ENCODE results near the gene PVR. TPM values are rescaled to one million over a fixed set of nuclear protein-coding genes. Genes with fewer than 3 reads are reported as not detected.

PVR gene, protein sequence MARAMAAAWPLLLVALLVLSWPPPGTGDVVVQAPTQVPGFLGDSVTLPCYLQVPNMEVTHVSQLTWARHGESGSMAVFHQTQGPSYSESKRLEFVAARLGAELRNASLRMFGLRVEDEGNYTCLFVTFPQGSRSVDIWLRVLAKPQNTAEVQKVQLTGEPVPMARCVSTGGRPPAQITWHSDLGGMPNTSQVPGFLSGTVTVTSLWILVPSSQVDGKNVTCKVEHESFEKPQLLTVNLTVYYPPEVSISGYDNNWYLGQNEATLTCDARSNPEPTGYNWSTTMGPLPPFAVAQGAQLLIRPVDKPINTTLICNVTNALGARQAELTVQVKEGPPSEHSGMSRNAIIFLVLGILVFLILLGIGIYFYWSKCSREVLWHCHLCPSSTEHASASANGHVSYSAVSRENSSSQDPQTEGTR
- total RNA-seq, result 1 to 10 TPM; 2.9 TPM

DNA sequence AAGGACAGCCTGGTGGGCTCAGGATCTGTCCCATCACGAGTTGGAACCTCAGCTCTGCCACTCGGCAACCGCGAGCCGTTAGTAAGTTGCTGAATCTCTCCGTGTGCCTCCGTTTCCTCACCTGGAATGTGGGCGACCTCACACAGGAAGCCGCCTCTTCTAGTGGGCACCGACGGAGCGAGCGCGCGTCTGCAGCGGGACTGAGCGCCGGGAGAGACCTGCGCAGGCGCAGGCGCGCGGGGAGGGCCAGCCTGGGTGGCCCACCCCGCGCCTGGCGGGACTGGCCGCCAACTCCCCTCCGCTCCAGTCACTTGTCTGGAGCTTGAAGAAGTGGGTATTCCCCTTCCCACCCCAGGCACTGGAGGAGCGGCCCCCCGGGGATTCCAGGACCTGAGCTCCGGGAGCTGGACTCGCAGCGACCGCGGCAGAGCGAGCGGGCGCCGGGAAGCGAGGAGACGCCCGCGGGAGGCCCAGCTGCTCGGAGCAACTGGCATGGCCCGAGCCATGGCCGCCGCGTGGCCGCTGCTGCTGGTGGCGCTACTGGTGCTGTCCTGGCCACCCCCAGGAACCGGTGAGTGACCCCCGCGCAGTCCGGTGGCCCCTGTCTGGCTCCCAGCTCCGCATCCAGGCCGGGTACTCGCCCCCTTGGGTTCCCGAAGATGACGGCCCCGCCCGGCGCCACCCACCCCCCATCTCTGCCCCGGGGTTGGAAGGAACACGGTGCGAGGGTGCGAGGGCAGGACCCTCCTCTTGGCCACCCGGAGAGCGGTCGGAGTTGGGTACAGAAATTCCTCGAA is at the start of gene PVR:
Gene PVR, plus strand, starts transcription at position 306 of the 797 bp plus-strand sequence. Its CDS starts 187 bp downstream, at position 493.

DNA sequence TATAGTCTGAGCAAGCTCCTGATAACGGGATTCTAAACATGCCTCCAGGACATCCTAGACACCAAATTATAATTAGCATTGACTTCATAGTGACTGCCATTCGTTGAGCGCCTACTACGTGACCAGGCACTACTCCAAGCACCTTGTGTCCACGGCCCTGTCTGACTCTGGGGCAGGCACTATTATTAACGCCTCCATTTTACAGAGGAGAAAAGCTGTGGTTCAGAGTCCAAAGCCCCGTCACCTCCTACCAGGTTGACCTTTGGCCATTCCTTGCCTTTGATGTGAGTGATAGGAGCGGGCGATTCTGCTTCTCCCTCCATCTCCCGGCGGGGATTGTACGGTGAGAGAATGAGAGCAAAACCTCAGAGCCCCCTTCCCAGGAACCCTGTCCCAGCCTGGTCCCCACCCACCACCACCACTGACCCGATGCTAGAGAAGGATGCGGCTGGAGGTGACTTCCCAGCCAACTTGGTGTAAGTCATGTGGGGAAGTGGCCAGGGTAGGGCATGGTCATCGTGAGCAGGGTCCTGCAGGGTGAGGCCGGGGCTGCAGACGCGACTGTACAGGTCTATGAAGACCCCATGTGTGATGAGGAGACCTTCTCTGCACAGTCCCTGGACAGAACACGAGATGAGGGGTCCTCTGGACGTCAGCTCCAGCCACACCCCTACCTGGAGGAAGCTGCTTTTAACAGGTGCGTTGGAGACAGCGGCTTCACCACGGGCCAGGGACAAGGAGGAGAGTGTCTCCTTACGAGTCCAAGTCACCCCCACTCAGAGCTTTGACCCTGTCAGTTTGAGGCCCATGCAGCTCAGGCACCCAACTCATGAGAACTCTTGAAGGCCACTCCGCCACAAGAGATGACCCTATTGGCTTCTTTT is 30.2 kb upstream of the PVR start, which contains the start of gene IGSF23:
Gene IGSF23, plus strand, starts transcription at position 269 of the 884 bp plus-strand sequence. Its CDS starts 83 bp downstream, at position 352.

DNA sequence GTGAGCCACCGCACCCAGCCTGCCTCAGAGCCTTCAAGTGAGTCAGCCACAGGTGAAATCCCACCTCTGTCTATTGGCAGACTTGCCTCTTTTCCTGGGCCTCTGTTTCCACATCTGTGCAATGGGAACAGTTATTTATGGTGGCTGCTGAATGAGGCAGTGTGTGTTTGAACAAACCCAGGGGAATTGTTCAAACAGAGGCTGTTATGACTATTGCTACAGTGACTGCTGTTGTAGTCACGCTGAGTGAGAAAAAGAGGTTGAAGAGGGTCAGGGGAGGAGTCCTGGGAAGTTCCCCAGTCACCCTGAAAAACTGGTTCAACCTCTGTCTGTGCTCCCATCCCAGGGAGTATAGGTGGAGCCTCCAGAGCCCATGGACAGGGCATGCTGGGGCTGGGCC is 27.7 kb downstream of the PVR start, which contains the start of gene CEACAM19:
Gene CEACAM19, plus strand, starts transcription at position 83 of the 400 bp plus-strand sequence. CDS start 450 bp downstream, outside the sequence.

DNA sequence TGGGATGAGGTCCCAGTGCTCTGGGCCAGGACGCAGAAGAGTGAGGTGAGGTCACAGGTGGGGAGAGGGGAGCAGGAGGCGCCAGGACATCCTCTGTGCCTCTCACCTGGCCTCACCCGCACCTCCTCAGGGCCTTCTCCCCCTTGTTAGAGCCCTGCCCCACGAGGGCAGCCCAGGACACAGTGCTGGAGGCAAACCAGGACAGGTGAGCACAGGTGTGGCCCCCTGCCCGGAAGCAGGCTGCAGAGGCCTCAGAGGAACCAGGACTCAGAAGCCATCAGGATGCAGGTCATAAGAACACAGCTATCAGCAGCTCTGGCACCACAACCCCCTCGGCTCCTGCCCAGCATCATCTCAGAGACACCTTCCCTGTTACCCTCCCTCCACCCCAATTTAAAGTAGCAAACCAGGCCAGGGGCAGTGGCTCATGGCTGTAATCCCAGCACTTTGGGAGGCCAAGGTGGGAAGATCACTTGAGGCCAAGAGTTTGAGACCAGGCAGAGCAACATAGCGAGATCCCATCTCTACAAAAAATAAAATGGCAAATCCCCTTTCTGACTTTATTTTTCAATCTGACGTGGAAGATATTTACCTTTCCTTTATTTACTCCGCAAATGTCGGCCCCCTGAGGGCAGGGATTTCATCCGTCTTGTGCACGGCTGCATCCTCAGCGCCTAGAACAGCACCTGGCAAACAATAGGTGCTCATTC is 54.9 kb downstream of the PVR start, which contains the start of gene CEACAM16:
Gene CEACAM16, plus strand, starts transcription at position 660 of the 710 bp plus-strand sequence. CDS start 2,306 bp downstream, outside the sequence.

Small RNAs within 50 kb of the gene (microRNA-seq; reads per million reads assigned to microRNA genes)
- gene MIR4531 (ENCODE audit: borderline microRNAs expressed, borderline replicate concordance), result not detected

Other genes with a start within 250 kb of the PVR start
- gene ZNF285, start 242.3 kb upstream of the PVR start, total RNA-seq, result 1 to 10 TPM; 1.2 to 1.9 TPM
- under 1 TPM; 0.66 to 0.67 TPM for gene ZNF229, start 195.4 kb upstream of the PVR start, total RNA-seq
- 10 to 100 TPM; 10.7 to 12.9 TPM for gene ZNF180, start 143.4 kb upstream of the PVR start, total RNA-seq
- gene CEACAM20, start 114.2 kb upstream of the PVR start, total RNA-seq, result not detected
- gene IGSF23, start 30.3 kb upstream of the PVR start, total RNA-seq, result not detected
- under 1 TPM; 0.34 to 0.48 TPM for gene CEACAM19, start 27.6 kb downstream of the PVR start, total RNA-seq
- not detected for gene CEACAM16, start 55.2 kb downstream of the PVR start, total RNA-seq
- 10 to 100 TPM; 34.2 to 34.9 TPM for gene BCL3, start 104.8 kb downstream of the PVR start, total RNA-seq
- not detected for gene CBLC, start 134.0 kb downstream of the PVR start, total RNA-seq
- gene BCAM, start 165.2 kb downstream of the PVR start, total RNA-seq, result not detected
- gene NECTIN2, start 202.4 kb downstream of the PVR start, total RNA-seq, result under 1 TPM in 1 of 2 experiments, not detected in 1; 0.34 TPM
- gene TOMM40, start 247.3 kb downstream of the PVR start, total RNA-seq, result 10 to 100 TPM; 49.2 to 51.5 TPM